ENCODE data around the gene CREB3L2.
"Not testable (repeated sequence)": the region's sequence is repeated elsewhere in the genome, so short reads cannot be mapped to it uniquely, and the experiment has no call there.

CREB3L2 gene

GRCh38 chr7:137836541-137836940 lies 165.3 kb downstream of the CREB3L2 start:
- no peak for DNase-seq (ENCODE audit: low spot score)

GRCh38 chr7:137836113-137836509 lies 165.8 kb downstream of the CREB3L2 start:
- no peak for DNase-seq (ENCODE audit: low spot score)

- no peak for DNase-seq (ENCODE audit: low spot score)
Measured at GRCh38 chr7:137835486-137836112, 166.3 kb downstream of the CREB3L2 start.

GRCh38 chr7:137834552-137834951 lies 167.3 kb downstream of the CREB3L2 start:
- DNase-seq (ENCODE audit: low spot score), result no peak

GRCh38 chr7:137832990-137833389 lies 168.9 kb downstream of the CREB3L2 start:
- not testable (repeated sequence) for DNase-seq (ENCODE audit: low spot score)

- no peak for DNase-seq (ENCODE audit: low spot score)
Measured at GRCh38 chr7:137832382-137832781, 169.5 kb downstream of the CREB3L2 start.

- DNase-seq (ENCODE audit: low spot score), result not testable (repeated sequence)
Measured at GRCh38 chr7:137831555-137831954, 170.3 kb downstream of the CREB3L2 start.

GRCh38 chr7:137829337-137829992 lies 172.4 kb downstream of the CREB3L2 start:
- DNase-seq (ENCODE audit: low spot score), result no peak

GRCh38 chr7:137828456-137828855 lies 173.4 kb downstream of the CREB3L2 start:
- no peak for DNase-seq (ENCODE audit: low spot score)

- no peak for DNase-seq (ENCODE audit: low spot score)
Measured at GRCh38 chr7:137825489-137825888, 176.4 kb downstream of the CREB3L2 start.

Data from iPS-NIHi11 (cell line).